ENCODE results near the gene FHIT. TPM values are rescaled to one million over a fixed set of nuclear protein-coding genes. Genes with fewer than 3 reads are reported as not detected.

The FHIT gene
- total RNA-seq, 1 experiment from 2014 or later = 9.8 TPM

- Histone ChIP-seq H2AFZ (no peak overlapping the region), H3K27ac (no peak overlapping the region), H3K4me2 (no peak overlapping the region), H3K4me3 (no peak overlapping the region), H4K20me1 (ENCODE audit: insufficient read depth) (no peaks in the 10 kb centered on the region), H3K9me2 (ENCODE audit: insufficient read depth) (no peaks in the 10 kb centered on the region), H3K27me3 (ENCODE audit: insufficient read depth, low read depth) (no peaks in the 10 kb centered on the region), H3K9me3 (ENCODE audit: insufficient read depth, low read depth) (no peaks in the 10 kb centered on the region), H3K4me1 (replicated peaks; ENCODE audit: insufficient read depth) (no peaks in the 10 kb centered on the region), H3K79me2 (ENCODE audit: low read depth) (no peaks in the 10 kb centered on the region), H3K36me3 (ENCODE audit: low read depth) (no peaks in the 10 kb centered on the region), H3F3A (ENCODE audit: insufficient read depth, low read depth) (no peaks in the 10 kb centered on the region)
- ChIA-PET POLR2A (ENCODE audit: unreplicated experiment) (no interaction called here), CTCF (no interaction called here)
- intact Hi-C loops (cut with micrococcal nuclease; ENCODE audit: unreplicated experiment) = no loop called here
- no TSS peak for BruUV-seq (replicated peaks)
- TF ChIP-seq CTCF (conservative IDR thresholded peaks at IDR 0.05) (no peak), EZH2 (IDR thresholded peaks at IDR 0.05; ENCODE audit: low read depth) (no peak)
- DNase-seq = no peak
Observed at GRCh38 chr3:60126511-60127304, 1124.5 kb downstream of the FHIT start.

GRCh38 chr3:60125686-60126085 lies 1125.6 kb downstream of the FHIT start:
- Histone ChIP-seq H3F3A (ENCODE audit: insufficient read depth, low read depth) (no peaks in the 10 kb centered on the region), H3K4me2 (no peak overlapping the region), H2AFZ (no peak overlapping the region), H3K36me3 (ENCODE audit: low read depth) (no peaks in the 10 kb centered on the region), H3K79me2 (ENCODE audit: low read depth) (no peaks in the 10 kb centered on the region), H3K9me3 (ENCODE audit: insufficient read depth, low read depth) (no peaks in the 10 kb centered on the region), H3K4me1 (replicated peaks; ENCODE audit: insufficient read depth) (no peaks in the 10 kb centered on the region), H3K27me3 (ENCODE audit: insufficient read depth, low read depth) (no peaks in the 10 kb centered on the region), H3K27ac (no peak overlapping the region), H3K4me3 (no peak overlapping the region), H4K20me1 (ENCODE audit: insufficient read depth) (no peaks in the 10 kb centered on the region), H3K9me2 (ENCODE audit: insufficient read depth) (no peaks in the 10 kb centered on the region)
- no peak for DNase-seq
- TF ChIP-seq EZH2 (IDR thresholded peaks at IDR 0.05; ENCODE audit: low read depth) = no peak
- no peak for TF ChIP-seq CTCF (conservative IDR thresholded peaks at IDR 0.05)
- ChIA-PET POLR2A (ENCODE audit: unreplicated experiment) (no interaction called here), CTCF (no interaction called here)
- no TSS peak for BruUV-seq (replicated peaks)
- intact Hi-C loops (cut with micrococcal nuclease; ENCODE audit: unreplicated experiment) = no loop called here

- H3K27me3 ChIP-seq (ENCODE audit: insufficient read depth, low read depth) = no peaks in the 10 kb centered on the region
- no peaks in the 10 kb centered on the region for H4K20me1 ChIP-seq (ENCODE audit: insufficient read depth)
- BruUV-seq (replicated peaks) = no TSS peak
- ChIA-PET POLR2A (ENCODE audit: unreplicated experiment) (no interaction called here), CTCF (no interaction called here)
- no peaks in the 10 kb centered on the region for H3F3A ChIP-seq (ENCODE audit: insufficient read depth, low read depth)
- intact Hi-C loops (cut with micrococcal nuclease; ENCODE audit: unreplicated experiment) = no loop called here
- no peak overlapping the region for H2AFZ ChIP-seq
- no peaks in the 10 kb centered on the region for H3K36me3 ChIP-seq (ENCODE audit: low read depth)
- TF ChIP-seq EZH2 (IDR thresholded peaks at IDR 0.05; ENCODE audit: low read depth) (no peak), CTCF (conservative IDR thresholded peaks at IDR 0.05) (no peak)
- H3K9me2 ChIP-seq (ENCODE audit: insufficient read depth) = no peaks in the 10 kb centered on the region
- no peak overlapping the region for H3K4me3 ChIP-seq
- no peaks in the 10 kb centered on the region for H3K9me3 ChIP-seq (ENCODE audit: insufficient read depth, low read depth)
- H3K27ac ChIP-seq = no peak overlapping the region
- no peak for DNase-seq
- no peaks in the 10 kb centered on the region for H3K79me2 ChIP-seq (ENCODE audit: low read depth)
- no peaks in the 10 kb centered on the region for H3K4me1 ChIP-seq (replicated peaks; ENCODE audit: insufficient read depth)
- no peak overlapping the region for H3K4me2 ChIP-seq
Observed at GRCh38 chr3:60120245-60120644, 1131.0 kb downstream of the FHIT start.

Data from PC-9 (cell line).